Measurements from ENCODE around the gene LZTS2.

- TF ChIP-seq, protein P1, sequence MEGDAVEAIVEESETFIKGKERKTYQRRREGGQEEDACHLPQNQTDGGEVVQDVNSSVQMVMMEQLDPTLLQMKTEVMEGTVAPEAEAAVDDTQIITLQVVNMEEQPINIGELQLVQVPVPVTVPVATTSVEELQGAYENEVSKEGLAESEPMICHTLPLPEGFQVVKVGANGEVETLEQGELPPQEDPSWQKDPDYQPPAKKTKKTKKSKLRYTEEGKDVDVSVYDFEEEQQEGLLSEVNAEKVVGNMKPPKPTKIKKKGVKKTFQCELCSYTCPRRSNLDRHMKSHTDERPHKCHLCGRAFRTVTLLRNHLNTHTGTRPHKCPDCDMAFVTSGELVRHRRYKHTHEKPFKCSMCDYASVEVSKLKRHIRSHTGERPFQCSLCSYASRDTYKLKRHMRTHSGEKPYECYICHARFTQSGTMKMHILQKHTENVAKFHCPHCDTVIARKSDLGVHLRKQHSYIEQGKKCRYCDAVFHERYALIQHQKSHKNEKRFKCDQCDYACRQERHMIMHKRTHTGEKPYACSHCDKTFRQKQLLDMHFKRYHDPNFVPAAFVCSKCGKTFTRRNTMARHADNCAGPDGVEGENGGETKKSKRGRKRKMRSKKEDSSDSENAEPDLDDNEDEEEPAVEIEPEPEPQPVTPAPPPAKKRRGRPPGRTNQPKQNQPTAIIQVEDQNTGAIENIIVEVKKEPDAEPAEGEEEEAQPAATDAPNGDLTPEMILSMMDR (conservative IDR thresholded peaks at IDR 0.05; ENCODE audit: low read length), result peak; percentile 76
- TF ChIP-seq EZH2phosphoT487 (IDR thresholded peaks at IDR 0.05; ENCODE audit: borderline replicate concordance), result no peak
Measured at GRCh38 chr10:101018600-101019439, 19.2 kb downstream of the LZTS2 start.
